NB4 (cell line): Measurements from ENCODE around the gene RIMS4.

Source experiments
- DNase-seq: peaks from one replicate; pipeline ENCODE4 v3.0.0; 2010; ENCODE audit warnings: low read depth
- H3K4me3 ChIP-seq: one replicate; pipeline ENCODE4 v1.5.1; 2011; ENCODE audit warnings: mild to moderate bottlenecking, low read depth, low read length, moderate library complexity
- MYC ChIP-seq: IDR thresholded peaks from 2 replicates; pipeline ENCODE4 v1.6.1; 2011; ENCODE audit warnings: low read depth, low read length
- POLR2A ChIP-seq: IDR thresholded peaks from 2 replicates; pipeline ENCODE4 v1.6.1; 2011; ENCODE audit warnings: mild to moderate bottlenecking; ENCODE audit not compliant: insufficient read length; ENCODE audit errors: extremely low read depth
- TF ChIP-seq, protein P1 (sequence below): IDR thresholded peaks from one replicate; pipeline ENCODE4 v1.5.1; 2012; ENCODE audit warnings: low read depth, low read length
- TF ChIP-seq, protein P2 (sequence below): IDR thresholded peaks from 2 replicates; pipeline ENCODE4 v1.6.1; 2011; ENCODE audit warnings: low read depth, low read length

Gene RIMS4

DNA sequence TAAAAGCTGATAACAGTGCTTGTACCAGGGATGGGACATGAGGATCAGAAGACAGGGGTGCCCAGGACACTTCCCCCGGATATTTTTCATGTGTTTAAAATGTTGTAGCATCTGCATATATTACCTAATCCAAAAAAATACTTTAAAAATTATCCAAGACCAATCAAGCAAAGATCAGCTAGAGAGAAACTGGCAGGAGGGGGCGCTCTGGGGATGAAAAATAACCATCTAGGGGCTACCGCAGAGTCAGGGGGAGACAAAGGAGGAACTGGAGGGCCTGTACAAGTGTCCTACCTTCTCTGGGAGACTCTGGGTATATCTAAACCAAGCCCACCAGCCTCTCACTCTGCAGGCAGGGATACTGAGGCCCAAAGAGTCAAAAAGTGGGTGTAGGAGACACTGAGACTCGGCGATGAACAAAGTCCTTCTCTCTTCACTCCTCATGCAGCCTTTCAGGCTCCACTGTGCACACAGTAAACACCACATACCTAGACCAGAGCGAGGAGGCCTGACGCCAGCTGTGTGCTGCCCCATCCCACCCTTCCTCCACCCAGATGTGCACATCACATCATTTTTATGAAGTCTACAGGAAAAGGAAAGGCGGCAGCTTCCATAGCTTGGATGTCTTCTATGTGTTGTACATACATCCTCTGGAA, 9.8 kb downstream of the RIMS4 start:
- no peak overlapping the region for H3K4me3 ChIP-seq
- no peak for TF ChIP-seq POLR2A
- TF ChIP-seq, protein P1, sequence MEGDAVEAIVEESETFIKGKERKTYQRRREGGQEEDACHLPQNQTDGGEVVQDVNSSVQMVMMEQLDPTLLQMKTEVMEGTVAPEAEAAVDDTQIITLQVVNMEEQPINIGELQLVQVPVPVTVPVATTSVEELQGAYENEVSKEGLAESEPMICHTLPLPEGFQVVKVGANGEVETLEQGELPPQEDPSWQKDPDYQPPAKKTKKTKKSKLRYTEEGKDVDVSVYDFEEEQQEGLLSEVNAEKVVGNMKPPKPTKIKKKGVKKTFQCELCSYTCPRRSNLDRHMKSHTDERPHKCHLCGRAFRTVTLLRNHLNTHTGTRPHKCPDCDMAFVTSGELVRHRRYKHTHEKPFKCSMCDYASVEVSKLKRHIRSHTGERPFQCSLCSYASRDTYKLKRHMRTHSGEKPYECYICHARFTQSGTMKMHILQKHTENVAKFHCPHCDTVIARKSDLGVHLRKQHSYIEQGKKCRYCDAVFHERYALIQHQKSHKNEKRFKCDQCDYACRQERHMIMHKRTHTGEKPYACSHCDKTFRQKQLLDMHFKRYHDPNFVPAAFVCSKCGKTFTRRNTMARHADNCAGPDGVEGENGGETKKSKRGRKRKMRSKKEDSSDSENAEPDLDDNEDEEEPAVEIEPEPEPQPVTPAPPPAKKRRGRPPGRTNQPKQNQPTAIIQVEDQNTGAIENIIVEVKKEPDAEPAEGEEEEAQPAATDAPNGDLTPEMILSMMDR = peak; percentile 52
- no peak for TF ChIP-seq MYC
- TF ChIP-seq, protein P2, sequence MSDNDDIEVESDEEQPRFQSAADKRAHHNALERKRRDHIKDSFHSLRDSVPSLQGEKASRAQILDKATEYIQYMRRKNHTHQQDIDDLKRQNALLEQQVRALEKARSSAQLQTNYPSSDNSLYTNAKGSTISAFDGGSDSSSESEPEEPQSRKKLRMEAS = no peak
- DNase-seq = peak; percentile 38

DNA sequence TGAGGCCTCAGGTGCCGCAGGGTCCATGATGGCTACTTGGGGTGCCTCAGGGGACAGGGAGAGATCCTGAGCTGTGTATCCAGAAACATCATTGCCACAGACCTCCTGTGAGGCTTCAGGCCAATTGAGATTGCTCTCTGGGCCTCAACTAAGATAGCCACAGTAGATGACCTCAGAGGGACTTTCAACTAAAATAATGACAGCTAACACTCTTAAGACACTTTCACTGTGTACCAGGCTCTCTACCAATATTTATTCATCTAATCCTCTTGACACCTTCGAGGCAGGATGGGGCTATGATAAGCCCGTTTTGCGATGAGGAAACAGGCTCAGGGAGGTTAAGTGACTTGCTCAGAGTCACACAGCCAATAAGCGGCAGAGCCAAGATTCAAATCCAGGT, 10.7 kb downstream of the RIMS4 start:
- H3K4me3 ChIP-seq = no peak overlapping the region
- TF ChIP-seq, protein P1 = no peak
- TF ChIP-seq, protein P2 = no peak
- TF ChIP-seq MYC = no peak
- no peak for TF ChIP-seq POLR2A
- DNase-seq = no peak

DNA sequence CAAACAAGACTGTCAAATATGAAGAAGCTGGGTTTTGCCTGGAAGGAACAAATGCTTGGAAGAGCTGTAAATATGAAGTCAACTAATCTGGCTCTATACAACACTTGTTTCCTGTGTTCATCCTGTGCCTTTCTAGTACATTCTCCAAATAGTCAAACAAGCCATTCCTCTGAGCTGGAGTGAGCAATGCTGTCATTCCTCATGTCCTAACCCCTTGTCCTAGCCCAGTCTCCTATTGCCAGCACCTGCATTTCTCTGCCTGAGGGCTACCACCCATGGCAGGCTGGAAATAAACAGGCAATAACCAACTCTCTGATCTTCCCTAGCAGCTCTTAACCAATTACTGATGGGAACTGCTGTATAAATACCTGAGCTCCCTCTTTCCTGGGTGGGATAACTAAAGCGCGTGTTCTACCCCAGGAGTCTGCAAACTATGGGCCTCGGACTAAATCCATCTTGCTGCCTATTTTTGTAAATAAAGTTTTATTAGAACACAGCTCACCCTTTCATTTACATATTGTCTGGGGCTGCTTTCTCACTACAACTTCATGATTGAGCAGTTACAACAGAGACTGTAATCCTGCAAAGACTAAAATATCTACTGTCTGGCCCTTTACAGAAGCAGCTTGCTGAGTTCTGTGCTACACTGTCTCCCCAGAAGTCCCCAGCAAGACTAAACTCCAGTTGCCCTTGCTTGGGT, 13.4 kb downstream of the RIMS4 start:
- TF ChIP-seq, protein P2 = no peak
- TF ChIP-seq, protein P1 = no peak
- TF ChIP-seq POLR2A = no peak
- no peak for TF ChIP-seq MYC

DNA sequence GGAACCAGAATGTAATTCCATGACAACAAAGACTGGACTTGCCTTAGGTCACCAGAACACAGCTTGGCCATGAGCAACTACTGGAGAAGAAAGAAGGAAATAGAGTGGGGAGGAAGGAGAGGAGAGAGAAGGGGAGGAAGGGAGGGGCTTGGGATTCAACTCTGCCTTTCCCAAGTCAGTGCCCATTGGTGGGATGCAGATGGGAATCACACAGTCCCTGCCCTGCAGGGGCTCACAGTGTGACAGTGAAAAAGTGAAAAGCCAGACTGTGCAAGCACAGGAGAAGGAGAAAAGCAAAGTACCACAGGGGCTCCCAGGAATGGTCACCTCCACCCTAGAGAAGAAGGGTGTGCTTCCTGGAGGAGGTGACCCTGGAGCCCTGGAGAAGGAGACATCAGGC, 14.0 kb downstream of the RIMS4 start:
- no peak overlapping the region for H3K4me3 ChIP-seq
- TF ChIP-seq, protein P2 = no peak
- TF ChIP-seq POLR2A = no peak
- no peak for TF ChIP-seq MYC
- no peak for DNase-seq

More for the DNA sequence above, 13.4 kb downstream of the RIMS4 start:
- no peak overlapping the region for H3K4me3 ChIP-seq
- no peak for DNase-seq

DNA sequence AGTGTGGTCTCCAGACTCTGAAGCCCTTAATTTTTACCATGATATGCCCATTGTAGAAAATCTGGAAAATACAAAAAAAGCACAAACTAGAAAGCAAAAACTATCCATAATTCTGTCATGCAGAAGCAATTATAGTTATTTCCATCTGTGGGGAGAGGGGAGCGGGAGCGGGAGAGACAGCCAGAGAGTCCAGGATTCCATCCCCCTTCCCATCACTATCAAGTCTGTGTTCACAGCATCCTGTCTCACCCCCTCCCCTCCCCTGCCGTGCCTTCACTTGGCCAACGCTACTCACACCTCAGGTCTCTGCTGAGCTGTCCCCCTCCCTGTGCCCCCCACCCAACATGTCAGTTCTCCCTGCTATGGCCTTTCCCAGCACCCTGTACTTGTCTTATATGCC, 14.5 kb downstream of the RIMS4 start:
- H3K4me3 ChIP-seq = no peak overlapping the region
- TF ChIP-seq, protein P1 = no peak
- TF ChIP-seq POLR2A = no peak
- TF ChIP-seq, protein P2 = no peak
- no peak for TF ChIP-seq MYC
- DNase-seq = no peak

DNA sequence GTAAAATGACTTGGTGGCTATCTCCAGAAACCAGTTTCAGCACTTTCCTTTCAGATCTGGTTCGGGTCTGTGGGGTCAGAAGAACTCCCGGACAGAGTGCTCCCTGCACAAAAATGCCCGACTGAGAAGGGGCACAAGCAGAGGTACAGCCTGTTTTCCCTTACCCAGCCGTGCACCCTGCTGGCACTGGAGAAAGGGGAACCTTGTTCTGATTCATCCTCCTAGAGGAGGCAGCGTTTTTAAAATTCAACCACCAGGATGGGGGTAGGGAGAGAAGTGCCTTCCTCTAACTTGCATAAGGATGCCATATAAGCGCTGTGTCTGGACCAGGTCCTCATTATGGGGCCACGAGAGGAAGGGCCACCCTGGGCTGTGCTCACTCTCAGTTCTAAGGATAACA, 17.6 kb downstream of the RIMS4 start:
- TF ChIP-seq MYC (no peak), POLR2A (no peak)
- TF ChIP-seq, protein P1 = no peak
- TF ChIP-seq, protein P2 = no peak
- peak; percentile 29 for DNase-seq
- no peak overlapping the region for H3K4me3 ChIP-seq
